Kidney (tissue), 14 donors: Measurements from ENCODE around the gene ANKRD1. TPM values are rescaled to one million over a fixed set of nuclear protein-coding genes. Genes with fewer than 3 reads are reported as not detected.
"Not testable (repeated sequence)": the region's sequence is repeated elsewhere in the genome, so short reads cannot be mapped to it uniquely, and the experiment has no call there.

ENCODE experiments used
- DNase-seq, 5 donors: peaks; one replicate each; pipeline ENCODE4 v3.0.0-alpha.2; 2013 to 2020
- FAIRE-seq: peaks from 2 replicates; lab custom pipeline; 2012; peaks lifted over from hg19 to GRCh38; lab: Jason Lieb, UNC
- H3K27ac ChIP-seq, 2 donors: one replicate each; pipeline ENCODE4 v1.7.0; 2013; ENCODE audit warnings: low read depth in 2 of 2, low read length in 2 of 2, inconsistent platforms in 1 of 2
- H3K27me3 ChIP-seq: one replicate; pipeline ENCODE4 v1.7.1; 2013; ENCODE audit warnings: low read length, inconsistent platforms; ENCODE audit not compliant: control insufficient read depth, insufficient read depth
- H3K36me3 ChIP-seq, 3 donors: one replicate each; pipeline versions ENCODE4 v1.7.0 to v1.7.1; 2013; ENCODE audit warnings: low read length in 3 of 3, control low read depth in 1 of 3, inconsistent platforms in 1 of 3; ENCODE audit not compliant: insufficient read depth in 3 of 3, control insufficient read depth in 2 of 3
- H3K4me1 ChIP-seq, 3 donors: one replicate each; pipeline versions ENCODE4 v1.7.0 to v1.7.1; 2013; ENCODE audit warnings: low read length in 3 of 3, inconsistent platforms in 1 of 3, low read depth in 1 of 3; ENCODE audit not compliant: control insufficient read depth in 2 of 3, insufficient read depth in 2 of 3
- H3K4me3 ChIP-seq, 3 donors: one replicate each; pipeline versions ENCODE4 v1.7.0 to v1.8.1; 2013; ENCODE audit warnings: low read length in 3 of 3, control low read depth in 1 of 3, inconsistent platforms in 1 of 3
- H3K9ac ChIP-seq, 3 donors: one replicate each; pipeline versions ENCODE4 v1.7.0 to v1.7.1; 2013; ENCODE audit warnings: low read length in 3 of 3, control low read depth in 1 of 3, inconsistent platforms in 1 of 3
- H3K9me3 ChIP-seq, 3 donors: one replicate each; pipeline versions ENCODE4 v1.7.0 to v1.7.1; 2013; ENCODE audit warnings: low read length in 3 of 3, control low read depth in 1 of 3, inconsistent platforms in 1 of 3; ENCODE audit not compliant: control insufficient read depth in 2 of 3, insufficient read depth in 1 of 3
- intact Hi-C: fragments of 100-400 bp; cut with DNase I; formaldehyde crosslinking; loops from one replicate; pipeline ENCODE4 v1.11.1; 2022
- polyA plus RNA-seq: library from polyadenylated mRNA; stranded (reverse); fragments of 350-450 nt; fragmentation: Illumina TruSeq; extraction: RNeasy Lipid Tissue Mini Kit (QIAGEN cat#74804); gene quantifications from one replicate; pipeline ENCODE4 v1.2.3, GENCODE V29; 2014; ENCODE audit warnings: low read depth, low replicate concordance; ENCODE audit not compliant: insufficient read depth
- total RNA-seq: library from RNA; stranded (reverse); fragmentation: NEBNext Ultra II Directional; extraction: Animal tissue kit (Norgen Biotek cat#: 25700); gene quantifications from one replicate; pipeline ENCODE4 v1.2.1, GENCODE V29; 2021
- TF ChIP-seq, protein P1 (sequence below): IDR thresholded peaks from 3 replicates; pipeline ENCODE4 v1.5.1; 2012; ENCODE audit warnings: mild to moderate bottlenecking, moderate library complexity, borderline replicate concordance; ENCODE audit not compliant: insufficient read depth; ENCODE audit errors: extremely low read depth
- donor health status: control.
- donor health status: control.
- donor health status: control.
- donor health status: control.
- donor health status: control.
- donor health status: DM: yes; HTN: yes; CAD: no.
- donor health status: Normal renal cell carcinoma (clear cell type).

Gene ANKRD1
- total and polyA plus RNA-seq, 2 donors from 2014 or later: 0.58 TPM; not detected in 1

DNA sequence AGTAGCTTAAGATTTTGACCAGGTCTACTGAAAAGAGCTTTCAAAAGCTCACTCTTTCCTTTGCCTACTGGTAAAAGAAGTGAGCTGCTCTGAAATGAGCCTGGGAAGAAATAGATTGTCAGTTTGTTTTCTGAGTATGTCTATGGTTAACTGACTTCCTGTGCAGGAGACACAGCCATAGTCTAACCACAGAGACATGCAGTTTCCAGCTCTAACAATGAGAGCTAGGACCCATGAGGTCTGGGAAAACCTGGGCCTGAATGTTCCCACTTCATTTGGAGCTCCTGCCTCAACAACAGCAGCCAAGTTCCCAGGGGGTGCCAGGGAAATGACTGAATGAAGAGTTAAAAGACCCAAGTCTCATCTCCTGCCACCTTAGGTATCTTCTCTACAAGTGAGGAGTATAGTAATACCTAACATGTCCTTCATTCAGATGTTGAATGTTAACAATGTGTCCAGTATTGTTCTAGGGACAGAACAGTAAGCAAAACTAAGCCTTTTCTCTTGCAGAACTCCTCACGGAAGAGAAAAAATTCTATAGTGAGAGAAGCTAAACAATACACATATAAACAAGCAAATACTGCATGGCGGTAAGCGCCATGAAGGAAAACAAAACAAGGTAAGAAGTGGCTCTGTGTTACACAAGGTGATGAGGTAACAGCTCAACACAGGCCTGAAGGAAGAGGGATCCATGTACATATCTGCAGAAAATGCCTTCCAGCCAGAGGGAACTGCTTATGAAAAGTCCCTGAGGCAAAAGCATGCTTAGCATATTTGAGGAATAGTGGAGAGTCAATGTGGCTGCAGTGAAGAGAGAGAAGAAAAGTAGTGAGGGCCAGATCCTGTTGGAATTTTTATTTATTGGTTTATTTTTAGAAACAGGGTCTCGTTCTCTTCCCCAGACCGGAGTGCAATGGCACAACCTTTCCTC is 26.4 kb upstream of the ANKRD1 start:
- no peak overlapping the region for H3K4me3 ChIP-seq
- intact Hi-C loops: no loop called here
- FAIRE-seq (no peak), DNase-seq (no peak)
- no peaks in the 10 kb centered on the region for H3K27me3 ChIP-seq
- H3K4me1 ChIP-seq: no peaks in the 10 kb centered on the region
- no peak overlapping the region for H3K27ac ChIP-seq
- H3K36me3 ChIP-seq: no peaks in the 10 kb centered on the region
- TF ChIP-seq, protein P1, sequence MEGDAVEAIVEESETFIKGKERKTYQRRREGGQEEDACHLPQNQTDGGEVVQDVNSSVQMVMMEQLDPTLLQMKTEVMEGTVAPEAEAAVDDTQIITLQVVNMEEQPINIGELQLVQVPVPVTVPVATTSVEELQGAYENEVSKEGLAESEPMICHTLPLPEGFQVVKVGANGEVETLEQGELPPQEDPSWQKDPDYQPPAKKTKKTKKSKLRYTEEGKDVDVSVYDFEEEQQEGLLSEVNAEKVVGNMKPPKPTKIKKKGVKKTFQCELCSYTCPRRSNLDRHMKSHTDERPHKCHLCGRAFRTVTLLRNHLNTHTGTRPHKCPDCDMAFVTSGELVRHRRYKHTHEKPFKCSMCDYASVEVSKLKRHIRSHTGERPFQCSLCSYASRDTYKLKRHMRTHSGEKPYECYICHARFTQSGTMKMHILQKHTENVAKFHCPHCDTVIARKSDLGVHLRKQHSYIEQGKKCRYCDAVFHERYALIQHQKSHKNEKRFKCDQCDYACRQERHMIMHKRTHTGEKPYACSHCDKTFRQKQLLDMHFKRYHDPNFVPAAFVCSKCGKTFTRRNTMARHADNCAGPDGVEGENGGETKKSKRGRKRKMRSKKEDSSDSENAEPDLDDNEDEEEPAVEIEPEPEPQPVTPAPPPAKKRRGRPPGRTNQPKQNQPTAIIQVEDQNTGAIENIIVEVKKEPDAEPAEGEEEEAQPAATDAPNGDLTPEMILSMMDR: no peak
- no peak overlapping the region for H3K9ac ChIP-seq
- no peaks in the 10 kb centered on the region for H3K9me3 ChIP-seq

DNA sequence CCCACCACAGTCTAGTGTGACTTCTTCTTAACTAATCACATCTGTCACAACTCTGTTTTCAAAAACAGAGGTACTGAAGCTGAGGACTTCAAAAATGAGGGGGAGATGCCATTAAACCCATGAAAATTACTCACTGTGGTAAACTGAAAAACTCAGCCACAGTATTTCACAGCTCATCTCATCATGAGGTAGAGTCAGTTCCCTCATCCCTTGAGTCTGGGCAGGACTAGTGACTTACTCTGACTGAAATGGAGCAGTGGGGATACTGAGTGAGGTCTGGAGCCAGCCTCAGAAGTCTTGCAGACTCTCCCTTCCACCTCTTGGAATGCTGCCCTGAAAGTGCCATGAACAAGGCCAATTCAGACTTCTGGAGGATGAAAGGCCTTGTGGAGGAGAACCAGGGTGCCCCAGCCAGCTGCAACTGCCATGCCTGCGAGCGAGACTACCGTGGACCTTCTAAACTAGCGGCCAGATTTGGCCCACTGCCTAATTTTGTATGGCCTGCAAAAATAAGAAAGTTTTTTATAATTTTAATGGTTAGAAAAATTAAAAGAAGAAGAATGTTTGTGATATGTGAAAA is 24.7 kb upstream of the ANKRD1 start:
- Histone ChIP-seq H3K4me1 (no peaks in the 10 kb centered on the region), H3K27ac (no peak overlapping the region), H3K4me3 (no peak overlapping the region), H3K9me3 (no peaks in the 10 kb centered on the region), H3K27me3 (no peaks in the 10 kb centered on the region), H3K9ac (no peak overlapping the region), H3K36me3 (no peaks in the 10 kb centered on the region)
- DNase-seq (no peak), FAIRE-seq (no peak)
- TF ChIP-seq, protein P1: no peak
- intact Hi-C loops: no loop called here

DNA sequence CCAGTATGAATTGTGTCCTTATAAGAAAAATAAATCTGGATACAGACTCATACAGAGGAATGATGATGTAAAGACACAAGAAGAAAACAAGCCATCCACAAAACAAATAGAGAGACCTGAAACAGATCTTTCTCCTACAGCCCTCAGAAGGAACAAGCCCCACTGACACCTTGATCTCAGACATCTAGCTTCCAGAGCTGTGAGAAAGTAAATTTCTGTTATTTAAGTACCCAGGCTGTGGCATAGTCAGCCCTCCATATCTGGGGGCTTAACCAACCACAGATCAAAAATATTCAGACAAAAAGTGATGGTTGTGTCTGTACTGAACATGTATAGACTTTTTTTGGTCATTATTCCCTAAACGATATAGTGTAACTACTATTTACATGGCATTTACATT is 23.9 kb upstream of the ANKRD1 start:
- H3K27ac ChIP-seq: no peak overlapping the region
- no peak for DNase-seq
- TF ChIP-seq, protein P1: no peak
- H3K9ac ChIP-seq: no peak overlapping the region
- intact Hi-C loops: no loop called here
- H3K4me1 ChIP-seq: no peaks in the 10 kb centered on the region
- no peaks in the 10 kb centered on the region for H3K27me3 ChIP-seq
- no peak for FAIRE-seq
- H3K36me3 ChIP-seq: no peaks in the 10 kb centered on the region
- no peak overlapping the region for H3K4me3 ChIP-seq
- H3K9me3 ChIP-seq: no peaks in the 10 kb centered on the region

DNA sequence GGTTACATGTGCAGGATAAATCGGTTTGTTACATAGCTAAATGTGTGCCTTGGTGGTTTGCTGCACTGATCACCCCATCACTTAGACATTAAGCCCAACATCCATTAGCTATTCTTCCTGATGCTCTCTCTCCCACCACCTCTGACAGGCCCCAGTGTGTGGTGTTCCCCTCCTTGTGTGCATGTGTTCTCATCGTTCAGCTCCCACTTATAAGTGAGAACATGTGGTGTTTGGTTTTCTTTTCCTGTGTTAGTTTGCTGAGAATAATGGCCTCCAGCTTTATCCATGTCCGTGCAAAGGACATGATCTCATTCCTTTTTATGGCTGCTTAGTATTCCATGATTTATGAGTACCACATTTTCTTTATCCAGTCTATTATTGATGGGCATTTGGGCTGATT is 22.1 kb upstream of the ANKRD1 start:
- H3K27me3 ChIP-seq, H3K9me3 ChIP-seq, DNase-seq, H3K36me3 ChIP-seq, H3K27ac ChIP-seq, H3K4me1 ChIP-seq, FAIRE-seq, intact Hi-C loops, H3K4me3 ChIP-seq, H3K9ac ChIP-seq: not testable (repeated sequence)
